IMR-90 (cell line): ENCODE data around the gene MAGI1. TPM values are rescaled to one million over a fixed set of nuclear protein-coding genes. Genes with fewer than 3 reads are reported as not detected.

Experiments
- ATAC-seq: fragments of 200-7000 bp; cut with Tn5 transposase; 2 replicates; pipeline ENCODE4 v1.9.1; 2020; ENCODE audit warnings: low read depth, mild to moderate bottlenecking, moderate library complexity
- BruUV-seq: library from RNA; stranded (reverse); fragments of 400-500 nt; replicated peaks from 2 replicates; lab custom pipeline; 2021; lab: Mats Ljungman, UMichigan
- CTCF ChIA-PET: fragments of 300-600 bp; formaldehyde crosslinking; extraction: SDS; loops from one replicate; lab custom pipeline; 2021; ENCODE audit warnings: antibody characterized with exemption; lab: Yijun Ruan, JAX
- POLR2A ChIA-PET: fragments of 300-600 bp; sonication (Branson Sonifier 250); formaldehyde crosslinking; loops from one replicate; lab custom pipeline; 2022; ENCODE audit warnings: antibody characterized with exemption; ENCODE audit not compliant: unreplicated experiment; lab: Charles Lee
- DNase-seq: peaks from one replicate; pipeline ENCODE4 v3.0.0; 2013
- H2AFZ ChIP-seq: replicated peaks from 2 replicates; pipeline ENCODE3; 2013; ENCODE audit warnings: low read length, mild to moderate bottlenecking; ENCODE audit not compliant: poor library complexity
- H2AK5ac ChIP-seq: 2 replicates; pipeline ENCODE4 v1.6.1; 2013; ENCODE audit warnings: low read depth, low read length, inconsistent platforms
- H2AK9ac ChIP-seq: replicated peaks from 2 replicates; pipeline ENCODE3; 2013; ENCODE audit warnings: mild to moderate bottlenecking, low read depth, low read length, moderate library complexity; ENCODE audit not compliant: poor library complexity
- H2BK120ac ChIP-seq: 2 replicates; pipeline ENCODE4 v1.6.1; 2013; ENCODE audit warnings: low read depth, low read length, inconsistent platforms
- H2BK15ac ChIP-seq: 3 replicates; pipeline ENCODE4 v1.6.1; 2013; ENCODE audit warnings: low read depth, low read length, inconsistent platforms
- H2BK20ac ChIP-seq: 2 replicates; pipeline ENCODE4 v1.6.1; 2013; ENCODE audit warnings: low read depth, mild to moderate bottlenecking, inconsistent platforms, low read length, moderate library complexity
- H2BK5ac ChIP-seq: 2 replicates; pipeline ENCODE4 v1.6.1; 2013; ENCODE audit warnings: mild to moderate bottlenecking, low read depth, low read length, inconsistent platforms; ENCODE audit not compliant: poor library complexity, severe bottlenecking
- H3K14ac ChIP-seq: replicated peaks from 2 replicates; pipeline ENCODE4 v1.6.1; 2013; ENCODE audit warnings: low read depth, low read length, inconsistent platforms
- H3K18ac ChIP-seq: 2 replicates; pipeline ENCODE4 v1.6.1; 2013; ENCODE audit warnings: low read depth, low read length, control low read depth
- H3K23ac ChIP-seq: 2 replicates; pipeline ENCODE4 v1.6.1; 2013; ENCODE audit warnings: low read depth, low read length, inconsistent platforms
- H3K27ac ChIP-seq: 2 replicates; pipeline ENCODE4 v1.5.1; 2013; ENCODE audit warnings: mild to moderate bottlenecking, control low read depth, low read length; ENCODE audit not compliant: insufficient read depth
- H3K27me3 ChIP-seq: 2 replicates; pipeline ENCODE4 v1.6.1; 2013; ENCODE audit warnings: low read length; ENCODE audit not compliant: control insufficient read depth, insufficient read depth
- H3K36me3 ChIP-seq: 2 replicates; pipeline ENCODE4 v1.6.1; 2013; ENCODE audit warnings: low read length, mixed read lengths; ENCODE audit not compliant: control insufficient read depth, insufficient read depth
- H3K4ac ChIP-seq: 2 replicates; pipeline ENCODE4 v1.6.1; 2013; ENCODE audit warnings: low read depth, low read length, inconsistent platforms
- H3K4me1 ChIP-seq: 2 replicates; pipeline ENCODE4 v1.6.1; 2013; ENCODE audit warnings: low read length, mixed read lengths; ENCODE audit not compliant: control insufficient read depth, insufficient read depth
- H3K4me2 ChIP-seq: 2 replicates; pipeline ENCODE4 v1.6.1; 2013; ENCODE audit warnings: low read depth, mild to moderate bottlenecking, control low read depth, low read length, moderate library complexity
- H3K4me3 ChIP-seq: 2 replicates; pipeline ENCODE4 v1.5.1; 2013; ENCODE audit warnings: low read depth, mild to moderate bottlenecking, control low read depth, low read length, moderate library complexity; ENCODE audit not compliant: insufficient read depth
- H3K56ac ChIP-seq: 2 replicates; pipeline ENCODE4 v1.6.1; 2013; ENCODE audit warnings: low read length, inconsistent platforms; ENCODE audit not compliant: insufficient read depth; ENCODE audit errors: extremely low read depth
- H3K79me1 ChIP-seq, 2 experiments: 2 replicates each; pipeline ENCODE4 v1.6.1; 2013; ENCODE audit warnings: low read length in 2 of 2, inconsistent platforms in 1 of 2, low read depth in 1 of 2
- H3K9ac ChIP-seq: 2 replicates; pipeline ENCODE4 v1.6.1; 2013; ENCODE audit warnings: low read depth, low read length, control low read depth
- H3K9me1 ChIP-seq: 2 replicates; pipeline ENCODE4 v1.6.1; 2013; ENCODE audit warnings: low read length, inconsistent platforms; ENCODE audit not compliant: insufficient read depth
- H3K9me3 ChIP-seq: 2 replicates; pipeline ENCODE4 v1.6.1; 2013; ENCODE audit warnings: low read length; ENCODE audit not compliant: control insufficient read depth, insufficient read depth
- H4K20me1 ChIP-seq: 2 replicates; pipeline ENCODE4 v1.6.1; 2013; ENCODE audit warnings: low read length, inconsistent platforms; ENCODE audit not compliant: insufficient read depth
- H4K5ac ChIP-seq: 2 replicates; pipeline ENCODE4 v1.6.1; 2013; ENCODE audit warnings: mild to moderate bottlenecking, low read depth, low read length, control low read depth
- H4K8ac ChIP-seq, 2 experiments: 2 replicates each; pipeline ENCODE4 v1.6.1; 2013; ENCODE audit warnings: low read depth in 2 of 2, low read length in 2 of 2, control low read depth in 1 of 2, inconsistent platforms in 1 of 2
- H4K91ac ChIP-seq: 2 replicates; pipeline ENCODE4 v1.6.1; 2013; ENCODE audit warnings: low read depth, low read length, inconsistent platforms; ENCODE audit not compliant: insufficient read depth
- WGBS, 2 experiments: methylation state at CpG; one replicate each; pipeline versions ENCODE4 v1.1.5 to v1.1.7; 2013; ENCODE audit warnings: missing lambda C conversion rate in 2 of 2; ENCODE audit not compliant: insufficient read length in 1 of 2; ENCODE audit errors: extremely low coverage in 2 of 2; 5-methylcytosine and 5-hydroxymethylcytosine counted together
- dilution Hi-C: fragments of 300-500 bp; cut with HindIII; formaldehyde crosslinking; loops from one replicate; pipeline ENCODE4 v1.14.3; 2018; ENCODE audit warnings: low sequenced_read_pairs; ENCODE audit not compliant: unreplicated experiment
- in situ Hi-C: fragments of 300-500 bp; cut with MboI; formaldehyde crosslinking; loops from 3 replicates; pipeline ENCODE4 v1.14.3; 2019; ENCODE audit warnings: low sequenced_read_pairs, inconsistent platforms, mixed read lengths
- intact Hi-C: fragments of 100-400 bp; cut with micrococcal nuclease; formaldehyde crosslinking; loops from 2 replicates; pipeline ENCODE4 v1.10.0; 2022
- polyA plus RNA-seq, 3 experiments: library from polyadenylated mRNA; depleted of rRNA; stranded (reverse); fragments of >200 nt; gene quantifications; 2 replicates each; pipeline ENCODE4 v1.2.3, GENCODE V29; 2012; ENCODE audit warnings: low replicate concordance in 1 of 3
- total RNA-seq: library from RNA; depleted of rRNA; stranded (reverse); fragments of >200 nt; gene quantifications from 2 replicates; pipeline ENCODE4 v1.2.3, GENCODE V29; 2012
- TF ChIP-seq, protein P1 (sequence below): conservative IDR thresholded peaks from 2 replicates; pipeline ENCODE4 v1.5.1; 2012; ENCODE audit warnings: mild to moderate bottlenecking, low read depth, low read length, improper control_type of control experiment

MAGI1 gene
- total and polyA plus RNA-seq, 2 of the 4 experiments (the other 2 are of a cell fraction) = 14.5 to 24.2 TPM

DNA sequence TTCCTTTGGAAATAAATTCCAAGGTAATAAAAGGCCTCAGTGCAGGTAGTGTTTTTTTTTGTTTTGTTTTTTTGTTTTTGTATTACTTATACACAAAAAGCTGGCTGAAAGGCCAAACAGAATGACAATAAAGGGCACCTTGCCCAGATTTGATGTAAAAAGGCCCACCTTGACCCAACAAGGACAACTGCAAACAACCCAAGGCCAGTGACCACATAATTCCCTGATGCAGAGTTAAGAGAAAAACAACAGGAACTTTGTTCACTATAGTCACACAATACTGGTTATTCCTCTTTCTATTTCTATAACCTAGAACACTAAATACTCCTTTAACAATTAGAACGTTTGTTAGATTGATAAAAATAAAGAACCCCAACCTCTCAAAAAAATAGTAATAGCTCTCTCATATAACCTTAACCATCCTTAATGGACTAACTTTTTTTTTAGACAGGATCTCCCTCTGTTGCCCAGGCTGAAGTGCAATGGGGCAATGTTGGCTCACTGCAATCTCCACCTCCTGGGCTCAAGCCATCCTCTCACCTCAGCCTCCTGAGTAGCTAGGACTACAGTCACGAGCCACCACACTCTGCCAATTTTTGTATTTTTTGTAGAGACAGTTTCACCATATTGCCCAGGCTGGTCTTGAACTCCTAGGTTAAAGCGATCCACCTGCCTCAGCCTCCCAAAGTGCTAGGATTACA, 113.3 kb downstream of the MAGI1 start:
- no peaks in the 10 kb centered on the region for H3K36me3 ChIP-seq
- TF ChIP-seq, protein P1, sequence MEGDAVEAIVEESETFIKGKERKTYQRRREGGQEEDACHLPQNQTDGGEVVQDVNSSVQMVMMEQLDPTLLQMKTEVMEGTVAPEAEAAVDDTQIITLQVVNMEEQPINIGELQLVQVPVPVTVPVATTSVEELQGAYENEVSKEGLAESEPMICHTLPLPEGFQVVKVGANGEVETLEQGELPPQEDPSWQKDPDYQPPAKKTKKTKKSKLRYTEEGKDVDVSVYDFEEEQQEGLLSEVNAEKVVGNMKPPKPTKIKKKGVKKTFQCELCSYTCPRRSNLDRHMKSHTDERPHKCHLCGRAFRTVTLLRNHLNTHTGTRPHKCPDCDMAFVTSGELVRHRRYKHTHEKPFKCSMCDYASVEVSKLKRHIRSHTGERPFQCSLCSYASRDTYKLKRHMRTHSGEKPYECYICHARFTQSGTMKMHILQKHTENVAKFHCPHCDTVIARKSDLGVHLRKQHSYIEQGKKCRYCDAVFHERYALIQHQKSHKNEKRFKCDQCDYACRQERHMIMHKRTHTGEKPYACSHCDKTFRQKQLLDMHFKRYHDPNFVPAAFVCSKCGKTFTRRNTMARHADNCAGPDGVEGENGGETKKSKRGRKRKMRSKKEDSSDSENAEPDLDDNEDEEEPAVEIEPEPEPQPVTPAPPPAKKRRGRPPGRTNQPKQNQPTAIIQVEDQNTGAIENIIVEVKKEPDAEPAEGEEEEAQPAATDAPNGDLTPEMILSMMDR = no peak
- no peak overlapping the region for H3K4me3 ChIP-seq
- no peak overlapping the region for H2AK5ac ChIP-seq
- H3K18ac ChIP-seq = no peak overlapping the region
- peaks cover 2% of the 10 kb centered on the region; the same call in 1 of the 2 replicates for H3K4me1 ChIP-seq
- H2BK15ac ChIP-seq = no peak overlapping the region
- H3K4ac ChIP-seq = no peak overlapping the region
- no peak overlapping the region for H4K91ac ChIP-seq
- CTCF ChIA-PET = interaction anchor here (1.2 kb wide), 1 partner anchor 112 kb away, joined by 3 read pairs; no protein-coding TSS in a partner anchor
- H4K20me1 ChIP-seq = peaks cover 25% of the 10 kb centered on the region; the same call in 1 of the 2 replicates
- H2AK9ac ChIP-seq = no peak overlapping the region
- DNase-seq = no peak
- H2BK5ac ChIP-seq = no peak overlapping the region
- H3K14ac ChIP-seq = no peak overlapping the region
- H2AFZ ChIP-seq = no peak overlapping the region
- H3K9ac ChIP-seq = no peak overlapping the region
- no peak overlapping the region for H3K4me2 ChIP-seq
- no peak overlapping the region for H2BK120ac ChIP-seq
- H3K27ac ChIP-seq = no peak overlapping the region
- no peak overlapping the region for H4K5ac ChIP-seq
- in situ Hi-C loops = no loop called here
- no peak overlapping the region for H3K56ac ChIP-seq
- H3K23ac ChIP-seq = no peak overlapping the region
- dilution Hi-C loops = no loop called here
- H3K79me1 ChIP-seq = peaks cover 25 to 50% of the 10 kb centered on the region in 2 experiments
- no TSS peak for BruUV-seq
- no peaks in the 10 kb centered on the region for H3K27me3 ChIP-seq
- H3K9me3 ChIP-seq = no peaks in the 10 kb centered on the region
- H3K9me1 ChIP-seq = no peaks in the 10 kb centered on the region
- no peak for ATAC-seq
- no peak overlapping the region for H4K8ac ChIP-seq
- POLR2A ChIA-PET = no interaction called here
- WGBS, 2 experiments = no CpG with 5 or more reads among the region's 3 CpGs
- no peak overlapping the region for H2BK20ac ChIP-seq
- intact Hi-C loops = no loop called here
